Calu3 (cell line): ENCODE measurements around the gene EFCAB8. TPM values are rescaled to one million over a fixed set of nuclear protein-coding genes. Genes with fewer than 3 reads are reported as not detected.

Experiments
- BruUV-seq: library from RNA; stranded (reverse); fragments of 400-500 nt; replicated peaks from 2 replicates; lab custom pipeline; 2021; lab: Mats Ljungman, UMichigan
- CTCF ChIA-PET: fragments of 300-600 bp; sonication (Branson Sonifier 250); formaldehyde crosslinking; loops from one replicate; lab custom pipeline; 2022; ENCODE audit warnings: antibody characterized with exemption; lab: Charles Lee
- DNase-seq: peaks from one replicate; pipeline ENCODE4 v3.0.0; 2022
- H3K27ac Mint-ChIP-seq: one replicate; pipeline ENCODE4 v1.8.0; 2022; ENCODE audit warnings: mixed read lengths; ENCODE audit not compliant: unreplicated experiment
- H3K27me3 Mint-ChIP-seq: one replicate; pipeline ENCODE4 v1.8.0; 2022; ENCODE audit warnings: mixed read lengths; ENCODE audit not compliant: unreplicated experiment
- H3K36me3 Mint-ChIP-seq: one replicate; pipeline ENCODE4 v1.8.0; 2022; ENCODE audit warnings: mild to moderate bottlenecking, moderate library complexity, mixed read lengths; ENCODE audit not compliant: insufficient read depth, unreplicated experiment
- H3K4me1 Mint-ChIP-seq: one replicate; pipeline ENCODE4 v1.8.0; 2022; ENCODE audit warnings: mild to moderate bottlenecking, low read depth, mixed read lengths; ENCODE audit not compliant: unreplicated experiment
- H3K4me3 Mint-ChIP-seq: one replicate; pipeline ENCODE4 v1.8.0; 2022; ENCODE audit warnings: mild to moderate bottlenecking, low read depth, moderate library complexity, mixed read lengths; ENCODE audit not compliant: unreplicated experiment
- H3K9me3 Mint-ChIP-seq: one replicate; pipeline ENCODE4 v1.8.0; 2022; ENCODE audit warnings: low read depth, mixed read lengths; ENCODE audit not compliant: unreplicated experiment
- CTCF ChIP-seq: fragments of 200-600 bp; IDR thresholded peaks from one replicate; pipeline ENCODE4 v1.8.0; 2022; ENCODE audit warnings: antibody characterized with exemption; ENCODE audit not compliant: unreplicated experiment
- intact Hi-C: fragments of 100-400 bp; cut with micrococcal nuclease; formaldehyde crosslinking; loops from one replicate; pipeline ENCODE4 v1.10.0; 2022; ENCODE audit not compliant: unreplicated experiment
- total RNA-seq: library from RNA; stranded (reverse); gene quantifications from 2 replicates; pipeline ENCODE4 v1.2.3, GENCODE V29; 2022

EFCAB8 gene
- total RNA-seq, 1 experiment from 2014 or later, result 1.1 TPM

- BruUV-seq, result no TSS peak
- DNase-seq, result no peak
- intact Hi-C loops, result loop anchor here (10.0 kb wide), 1 partner anchor 385 kb away; no protein-coding TSS in a partner anchor
Observed at GRCh38 chr20:32909451-32909850, 50.7 kb downstream of the EFCAB8 start.

GRCh38 chr20:32909896-32910571 lies 51.3 kb downstream of the EFCAB8 start:
- peaks cover 49% of the 10 kb centered on the region for H3K27me3 Mint-ChIP-seq
- CTCF ChIA-PET, result interaction anchor here (0.7 kb wide), 3 partner anchors 55 to 229 kb away, joined by 3 to 13 read pairs (median 6); no protein-coding TSS in a partner anchor
- no peak for TF ChIP-seq CTCF
- H3K9me3 Mint-ChIP-seq, result no peaks in the 10 kb centered on the region
- no peak overlapping the region for H3K4me3 Mint-ChIP-seq
- H3K36me3 Mint-ChIP-seq, result no peaks in the 10 kb centered on the region
- BruUV-seq, result no TSS peak
- intact Hi-C loops, result loop anchor here (10.0 kb wide), 1 partner anchor 385 kb away; no protein-coding TSS in a partner anchor
- no peak for DNase-seq
- H3K27ac Mint-ChIP-seq, result no peak overlapping the region
- H3K4me1 Mint-ChIP-seq, result no peaks in the 10 kb centered on the region

More at GRCh38 chr20:32909451-32909850, 50.7 kb downstream of the EFCAB8 start:
- Mint-ChIP-seq H3K36me3 (no peaks in the 10 kb centered on the region), H3K4me3 (no peak overlapping the region), H3K4me1 (no peaks in the 10 kb centered on the region), H3K9me3 (no peaks in the 10 kb centered on the region), H3K27ac (no peak overlapping the region), H3K27me3 (peaks cover 49% of the 10 kb centered on the region)
- CTCF ChIA-PET, result no interaction called here
- TF ChIP-seq CTCF, result no peak

- no peaks in the 10 kb centered on the region for H3K9me3 Mint-ChIP-seq
- TF ChIP-seq CTCF, result no peak
- CTCF ChIA-PET, result interaction anchor here (0.7 kb wide), 1 partner anchor 777 kb away, joined by 3 read pairs; no protein-coding TSS in a partner anchor
- H3K36me3 Mint-ChIP-seq, result no peaks in the 10 kb centered on the region
- BruUV-seq, result no TSS peak
- no peak overlapping the region for H3K4me3 Mint-ChIP-seq
- intact Hi-C loops, result no loop called here
- H3K27ac Mint-ChIP-seq, result no peak overlapping the region
- H3K4me1 Mint-ChIP-seq, result no peaks in the 10 kb centered on the region
- no peak for DNase-seq
- peaks cover 46% of the 10 kb centered on the region for H3K27me3 Mint-ChIP-seq
Observed at GRCh38 chr20:32911355-32911754, 52.6 kb downstream of the EFCAB8 start.

GRCh38 chr20:32912688-32913087 lies 54.0 kb downstream of the EFCAB8 start:
- CTCF ChIA-PET, result no interaction called here
- H3K9me3 Mint-ChIP-seq, result no peaks in the 10 kb centered on the region
- H3K27me3 Mint-ChIP-seq, result peaks cover 34% of the 10 kb centered on the region
- H3K4me3 Mint-ChIP-seq, result no peak overlapping the region
- DNase-seq, result no peak
- no peak for TF ChIP-seq CTCF
- intact Hi-C loops, result no loop called here
- no peaks in the 10 kb centered on the region for H3K4me1 Mint-ChIP-seq
- H3K27ac Mint-ChIP-seq, result no peak overlapping the region
- no peaks in the 10 kb centered on the region for H3K36me3 Mint-ChIP-seq
- no TSS peak for BruUV-seq
